ENCODE measurements around the gene BZW1.

Gene BZW1

GRCh38 chr2:200811333-200812121, at the start of gene BZW1:
Gene BZW1 (plus strand): TSS chr2:200811910. CDS start chr2:200813218, 1,308 bp downstream.
- Mint-ChIP-seq H3K27me3 (no peaks in the 10 kb centered on the region), H3K27ac (peak within 1 kb of the TSS; percentile 99), H3K4me3 (peak within 1 kb of the TSS; percentile 93), H3K4me1 (ENCODE audit: low read depth) (peaks cover 53% of the 10 kb centered on the region), H3K36me3 (ENCODE audit: low read depth) (peaks cover 47% of the 10 kb centered on the region), H3K9me3 (no peaks in the 10 kb centered on the region)
- DNase-seq, result peak; percentile 97

- H3K27ac Mint-ChIP-seq, result no peak overlapping the region
- H3K9me3 Mint-ChIP-seq, result no peaks in the 10 kb centered on the region
- H3K4me1 Mint-ChIP-seq (ENCODE audit: low read depth), result peaks cover 33% of the 10 kb centered on the region
- DNase-seq, result no peak
- no peak overlapping the region for H3K4me3 Mint-ChIP-seq
- H3K27me3 Mint-ChIP-seq, result peaks cover 5% of the 10 kb centered on the region
- no peaks in the 10 kb centered on the region for H3K36me3 Mint-ChIP-seq (ENCODE audit: low read depth)
Observed at GRCh38 chr2:200762127-200762526, 49.6 kb upstream of the BZW1 start.

GRCh38 chr2:200763422-200763821, 48.3 kb upstream of the BZW1 start:
- Mint-ChIP-seq H3K9me3 (no peaks in the 10 kb centered on the region), H3K27me3 (peaks cover 4% of the 10 kb centered on the region), H3K4me3 (no peak overlapping the region), H3K27ac (no peak overlapping the region), H3K4me1 (ENCODE audit: low read depth) (peaks cover 33% of the 10 kb centered on the region), H3K36me3 (ENCODE audit: low read depth) (no peaks in the 10 kb centered on the region)
- DNase-seq, result no peak

- Mint-ChIP-seq H3K4me3 (peak overlapping the region; percentile 24), H3K27me3 (no peaks in the 10 kb centered on the region), H3K9me3 (no peaks in the 10 kb centered on the region), H3K27ac (peak overlapping the region; percentile 96), H3K4me1 (ENCODE audit: low read depth) (peaks cover 33% of the 10 kb centered on the region), H3K36me3 (ENCODE audit: low read depth) (no peaks in the 10 kb centered on the region)
- peak; percentile 67 for DNase-seq
Observed at GRCh38 chr2:200765139-200765951, 46.4 kb upstream of the BZW1 start.

GRCh38 chr2:200765995-200766660, 45.6 kb upstream of the BZW1 start:
- no peaks in the 10 kb centered on the region for H3K36me3 Mint-ChIP-seq (ENCODE audit: low read depth)
- DNase-seq, result no peak
- H3K9me3 Mint-ChIP-seq, result no peaks in the 10 kb centered on the region
- H3K27ac Mint-ChIP-seq, result peak overlapping the region; percentile 96
- H3K4me3 Mint-ChIP-seq, result peak overlapping the region; percentile 0
- peaks cover 33% of the 10 kb centered on the region for H3K4me1 Mint-ChIP-seq (ENCODE audit: low read depth)
- H3K27me3 Mint-ChIP-seq, result no peaks in the 10 kb centered on the region

GRCh38 chr2:200767111-200767885, 44.4 kb upstream of the BZW1 start:
- Mint-ChIP-seq H3K9me3 (peaks cover 2% of the 10 kb centered on the region), H3K36me3 (ENCODE audit: low read depth) (no peaks in the 10 kb centered on the region), H3K4me1 (ENCODE audit: low read depth) (peaks cover 35% of the 10 kb centered on the region), H3K27me3 (no peaks in the 10 kb centered on the region), H3K27ac (no peak overlapping the region), H3K4me3 (no peak overlapping the region)
- no peak for DNase-seq

- peaks cover 12% of the 10 kb centered on the region for H3K4me1 Mint-ChIP-seq (ENCODE audit: low read depth)
- H3K9me3 Mint-ChIP-seq, result peaks cover 5% of the 10 kb centered on the region
- no peaks in the 10 kb centered on the region for H3K36me3 Mint-ChIP-seq (ENCODE audit: low read depth)
- no peak overlapping the region for H3K27ac Mint-ChIP-seq
- H3K4me3 Mint-ChIP-seq, result no peak overlapping the region
- peaks cover 4% of the 10 kb centered on the region for H3K27me3 Mint-ChIP-seq
- no peak for DNase-seq
Observed at GRCh38 chr2:200770847-200771246, 40.9 kb upstream of the BZW1 start.

- Mint-ChIP-seq H3K4me3 (no peak overlapping the region), H3K9me3 (peaks cover 5% of the 10 kb centered on the region), H3K27me3 (peaks cover 4% of the 10 kb centered on the region), H3K36me3 (ENCODE audit: low read depth) (no peaks in the 10 kb centered on the region), H3K4me1 (ENCODE audit: low read depth) (peaks cover 5% of the 10 kb centered on the region), H3K27ac (no peak overlapping the region)
- DNase-seq, result no peak
Observed at GRCh38 chr2:200772620-200773019, 39.1 kb upstream of the BZW1 start.

GRCh38 chr2:200773083-200773482, 38.6 kb upstream of the BZW1 start:
- H3K36me3 Mint-ChIP-seq (ENCODE audit: low read depth), result no peaks in the 10 kb centered on the region
- no peak overlapping the region for H3K27ac Mint-ChIP-seq
- H3K4me1 Mint-ChIP-seq (ENCODE audit: low read depth), result peaks cover 5% of the 10 kb centered on the region
- H3K27me3 Mint-ChIP-seq, result peaks cover 4% of the 10 kb centered on the region
- H3K4me3 Mint-ChIP-seq, result no peak overlapping the region
- no peak for DNase-seq
- peaks cover 5% of the 10 kb centered on the region for H3K9me3 Mint-ChIP-seq

- Mint-ChIP-seq H3K4me3 (no peak overlapping the region), H3K36me3 (ENCODE audit: low read depth) (no peaks in the 10 kb centered on the region), H3K4me1 (ENCODE audit: low read depth) (peaks cover 5% of the 10 kb centered on the region), H3K27me3 (peaks cover 4% of the 10 kb centered on the region), H3K27ac (no peak overlapping the region), H3K9me3 (peaks cover 5% of the 10 kb centered on the region)
- DNase-seq, result no peak
Observed at GRCh38 chr2:200774920-200775319, 36.8 kb upstream of the BZW1 start.

GRCh38 chr2:200777275-200777674, 34.4 kb upstream of the BZW1 start:
- Mint-ChIP-seq H3K36me3 (ENCODE audit: low read depth) (no peaks in the 10 kb centered on the region), H3K27ac (no peak overlapping the region), H3K27me3 (peaks cover 4% of the 10 kb centered on the region), H3K4me1 (ENCODE audit: low read depth) (peaks cover 3% of the 10 kb centered on the region), H3K4me3 (no peak overlapping the region), H3K9me3 (peaks cover 4% of the 10 kb centered on the region)
- no peak for DNase-seq

- H3K27me3 Mint-ChIP-seq, result peaks cover 2% of the 10 kb centered on the region
- no peak overlapping the region for H3K27ac Mint-ChIP-seq
- no peaks in the 10 kb centered on the region for H3K4me1 Mint-ChIP-seq (ENCODE audit: low read depth)
- H3K9me3 Mint-ChIP-seq, result peaks cover 3% of the 10 kb centered on the region
- no peak for DNase-seq
- H3K4me3 Mint-ChIP-seq, result no peak overlapping the region
- H3K36me3 Mint-ChIP-seq (ENCODE audit: low read depth), result no peaks in the 10 kb centered on the region
Observed at GRCh38 chr2:200778038-200778437, 33.7 kb upstream of the BZW1 start.

GRCh38 chr2:200779214-200779613, 32.5 kb upstream of the BZW1 start:
- H3K4me1 Mint-ChIP-seq (ENCODE audit: low read depth), result no peaks in the 10 kb centered on the region

GRCh38 chr2:200781616-200782015, 30.1 kb upstream of the BZW1 start:
- no peak for DNase-seq
- Mint-ChIP-seq H3K27ac (no peak overlapping the region), H3K36me3 (ENCODE audit: low read depth) (no peaks in the 10 kb centered on the region), H3K9me3 (no peaks in the 10 kb centered on the region), H3K27me3 (no peaks in the 10 kb centered on the region), H3K4me3 (no peak overlapping the region), H3K4me1 (ENCODE audit: low read depth) (peaks cover under 1% of the 10 kb centered on the region)

More at GRCh38 chr2:200779214-200779613, 32.5 kb upstream of the BZW1 start:
- H3K4me3 Mint-ChIP-seq, result no peak overlapping the region
- no peak overlapping the region for H3K27ac Mint-ChIP-seq
- no peak for DNase-seq
- no peaks in the 10 kb centered on the region for H3K9me3 Mint-ChIP-seq
- no peaks in the 10 kb centered on the region for H3K27me3 Mint-ChIP-seq
- H3K36me3 Mint-ChIP-seq (ENCODE audit: low read depth), result no peaks in the 10 kb centered on the region

All from activated T-cell treated with anti-CD3 and anti-CD28 coated beads, Interleukin-2, amount 50 U/mL, for 24 hours (primary cell).